HepG2 (cell line): Measurements from ENCODE around the gene DHRS1. TPM values are rescaled to one million over a fixed set of nuclear protein-coding genes. Genes with fewer than 3 reads are reported as not detected.

Experiments
- BRF2 ChIP-seq: sonication (generic); formaldehyde crosslinking; IDR thresholded peaks from 2 replicates; pipeline ENCODE4 v1.8.1; 2022; ENCODE audit warnings: mild to moderate bottlenecking, missing genetic modification reagents
- HBP1 ChIP-seq: IDR thresholded peaks from 2 replicates; pipeline ENCODE4 v1.6.1; 2016; ENCODE audit warnings: low read depth, control low read depth
- IRF2 ChIP-seq: IDR thresholded peaks from 2 replicates; pipeline ENCODE4 v1.6.1; 2018; ENCODE audit warnings: missing genetic modification reagents, missing compliant biosample characterization
- IRF9 ChIP-seq: sonication (generic); formaldehyde crosslinking; IDR thresholded peaks from 2 replicates; pipeline ENCODE4 v1.8.0; 2022; ENCODE audit warnings: missing genetic modification reagents, mild to moderate bottlenecking, borderline replicate concordance
- KDM6A ChIP-seq: IDR thresholded peaks from 2 replicates; pipeline ENCODE4 v1.6.1; 2016; ENCODE audit warnings: low read depth
- MED13 ChIP-seq: sonication (generic); formaldehyde crosslinking; IDR thresholded peaks from 2 replicates; pipeline ENCODE4 v1.5.0; 2020; ENCODE audit warnings: missing genetic modification reagents
- PAX8 ChIP-seq: sonication (generic); formaldehyde crosslinking; IDR thresholded peaks from 2 replicates; pipeline ENCODE4 v1.8.0; 2022; ENCODE audit warnings: mild to moderate bottlenecking, missing genetic modification reagents, borderline replicate concordance
- PCBP2 ChIP-seq: fragments of 200-400 bp; formaldehyde crosslinking; optimal IDR thresholded peaks from 2 replicates; pipeline ENCODE3; 2018; ENCODE audit warnings: low read length, low read depth; ENCODE audit not compliant: poor library complexity, severe bottlenecking
- SCMH1 ChIP-seq: sonication (generic); formaldehyde crosslinking; IDR thresholded peaks from 2 replicates; pipeline ENCODE4 v1.9.0; 2021; ENCODE audit warnings: missing genetic modification reagents, mild to moderate bottlenecking, borderline replicate concordance
- SIX1 ChIP-seq: sonication (generic); formaldehyde crosslinking; IDR thresholded peaks from 2 replicates; pipeline ENCODE4 v1.4.0; 2020; ENCODE audit warnings: missing genetic modification reagents, borderline replicate concordance
- SMAD1 ChIP-seq: sonication (generic); formaldehyde crosslinking; IDR thresholded peaks from 2 replicates; pipeline ENCODE4 v1.4.0; 2020; ENCODE audit warnings: missing genetic modification reagents, low read depth, mild to moderate bottlenecking, borderline replicate concordance
- SNAPC4 ChIP-seq: sonication (generic); formaldehyde crosslinking; IDR thresholded peaks from 2 replicates; pipeline ENCODE4 v1.4.0; 2020; ENCODE audit warnings: mild to moderate bottlenecking, missing genetic modification reagents
- SRF ChIP-seq: IDR thresholded peaks from 2 replicates; pipeline ENCODE4 v1.6.1; 2011; ENCODE audit warnings: mild to moderate bottlenecking, low read depth, low read length, moderate library complexity
- TCF7L2 ChIP-seq: IDR thresholded peaks from 2 replicates; pipeline ENCODE4 v1.6.1; 2011; ENCODE audit warnings: mild to moderate bottlenecking, low read depth, low read length, moderate library complexity
- ZNF24 ChIP-seq: fragments of 450-650 bp; IDR thresholded peaks from 2 replicates; pipeline ENCODE4 v1.6.1; 2017; ENCODE audit warnings: antibody characterized with exemption, mild to moderate bottlenecking
- ZNF30 ChIP-seq: sonication (generic); formaldehyde crosslinking; IDR thresholded peaks from 2 replicates; pipeline ENCODE4 v1.5.0; 2020; ENCODE audit warnings: mild to moderate bottlenecking, missing genetic modification reagents
- ZNF503 ChIP-seq: sonication (generic); formaldehyde crosslinking; IDR thresholded peaks from 2 replicates; pipeline ENCODE4 v1.4.0; 2020; ENCODE audit warnings: missing genetic modification reagents
- ZNF589 ChIP-seq: sonication (generic); formaldehyde crosslinking; conservative IDR thresholded peaks from 2 replicates; pipeline ENCODE4 v1.8.0; 2022; ENCODE audit warnings: mild to moderate bottlenecking, moderate library complexity, missing genetic modification reagents
- ZNF850 ChIP-seq: sonication (generic); formaldehyde crosslinking; conservative IDR thresholded peaks from 2 replicates; pipeline ENCODE4 v1.9.0; 2021; ENCODE audit warnings: mild to moderate bottlenecking, missing genetic modification reagents
- polyA plus RNA-seq, 8 experiments: library from polyadenylated mRNA; depleted of rRNA in 3 of 8; stranded (reverse) in 7 of 8; unstranded in 1 of 8; fragments of >200 nt; fragmentation: Illumina TruSeq in 4 of 8; extraction: Trizol in 4 of 8; gene quantifications; 2 replicates each; pipeline versions ENCODE4 v1.2.1 to v1.2.3, GENCODE V29; 2011 to 2016; ENCODE audit warnings: low read depth in 4 of 8, missing spikeins in 1 of 8, mixed read lengths in 1 of 8; ENCODE audit not compliant: insufficient read depth in 1 of 8
- total RNA-seq, 5 experiments: library from RNA; depleted of rRNA; stranded (reverse); fragments of >200 nt; fragmentation: Illumina TruSeq; extraction: Trizol; gene quantifications; 2 replicates each; pipeline ENCODE4 v1.2.3, GENCODE V29; 2016; ENCODE audit warnings: low read depth in 1 of 5

Gene DHRS1
- total and polyA plus RNA-seq, 2 of the 13 experiments (the other 11 are each of a cell fraction or from before 2014, with no cell fraction given), result 49.8 to 60.8 TPM

- peak; percentile 100 for TF ChIP-seq SMAD1
- peak; percentile 66 for TF ChIP-seq SRF
- peak; percentile 100 for TF ChIP-seq BRF2 (CRISPR knock-in tag)
- TF ChIP-seq IRF9 (CRISPR knock-in tag), result peak; percentile 100
- TF ChIP-seq MED13, result peak; percentile 98
- peak; percentile 75; the same call in 1 of the 2 replicates for TF ChIP-seq ZNF30 (CRISPR knock-in tag)
- peak; percentile 53; the same call in 1 of the 2 replicates for TF ChIP-seq KDM6A (CRISPR knock-in tag)
- no peak for TF ChIP-seq ZNF850 (CRISPR knock-in tag)
- no peak for TF ChIP-seq TCF7L2
- peak; percentile 99 for TF ChIP-seq ZNF589
- peak; percentile 100 for TF ChIP-seq PAX8 (CRISPR knock-in tag)
- TF ChIP-seq SCMH1, result no peak
- no peak for TF ChIP-seq PCBP2
- peak; percentile 99 for TF ChIP-seq HBP1
- TF ChIP-seq IRF2 (CRISPR knock-in tag), result peak; percentile 100
- no peak; the same call in 1 of the 2 replicates for TF ChIP-seq ZNF24
- TF ChIP-seq SIX1, result peak; percentile 52
- TF ChIP-seq ZNF503 (CRISPR knock-in tag), result peak; percentile 99
- TF ChIP-seq SNAPC4 (CRISPR knock-in tag), result peak; percentile 96
Measured at GRCh38 chr14:24271134-24271833, 28.3 kb downstream of the DHRS1 start, which contains the start of gene RABGGTA (continued).
